Left renal cortex interstitium (tissue), 4 donors: ENCODE measurements around the gene RPL38. TPM values are rescaled to one million over a fixed set of nuclear protein-coding genes. Genes with fewer than 3 reads are reported as not detected.

Experiments
- DNase-seq, 4 donors: peaks; one replicate each; pipeline ENCODE4 v3.0.0-alpha.2; 2013; ENCODE audit warnings: low read depth in 4 of 4, low spot score in 2 of 4, missing footprints in 1 of 4
- polyA plus RNA-seq, 4 donors: library from polyadenylated mRNA; unstranded; fragments of 120-200 nt; gene quantifications; one replicate each; pipeline ENCODE4 v1.2.1, GENCODE V29; 2013; ENCODE audit not compliant: insufficient read length in 4 of 4

The RPL38 gene
- 1,000 to 10,000 TPM; 1,120 to 1,451 (median 1,189) TPM for polyA plus RNA-seq

DNA sequence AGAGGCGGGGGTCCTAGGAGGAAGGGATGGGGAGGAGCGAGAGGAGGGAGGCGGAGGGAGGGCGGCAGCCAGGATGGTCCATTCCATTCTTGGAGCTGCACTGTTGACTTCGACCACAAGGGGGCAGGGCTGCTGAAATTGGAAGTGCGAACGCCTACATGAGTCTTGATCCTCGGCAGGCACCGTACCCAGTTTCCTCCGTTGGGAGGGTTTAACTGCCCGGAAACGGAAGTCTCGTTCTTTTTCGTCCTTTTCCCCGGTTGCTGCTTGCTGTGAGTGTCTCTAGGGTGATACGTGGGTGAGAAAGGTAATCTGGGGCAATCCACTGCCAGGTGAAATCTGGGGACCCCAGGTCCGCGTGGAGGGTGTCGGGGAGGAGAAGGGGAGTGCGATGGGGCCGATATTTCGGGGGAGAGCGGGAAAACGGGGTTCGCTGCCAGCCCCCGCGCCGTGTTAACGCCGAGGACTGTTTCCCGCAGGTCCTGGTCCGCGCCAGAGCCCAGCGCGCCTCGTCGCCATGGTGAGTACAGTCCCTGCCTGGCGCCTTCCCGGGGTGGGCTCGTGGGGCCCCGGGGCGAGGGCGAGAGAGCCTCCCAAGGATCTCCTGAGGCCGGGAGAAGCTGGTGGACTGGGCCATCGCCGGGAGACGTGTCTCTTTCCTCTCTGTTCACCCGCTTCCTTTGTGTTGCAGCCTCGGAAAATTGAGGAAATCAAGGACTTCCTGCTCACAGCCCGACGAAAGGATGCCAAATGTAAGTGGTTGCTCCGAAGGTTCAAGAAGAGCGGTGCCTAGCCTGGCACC lies at the start of gene RPL38:
Gene RPL38 (plus strand): TSS at position 240 of the 802 bp plus-strand sequence. CDS start 278 bp downstream, at position 518.
- peak; percentile 91 to 99 (median 94) for DNase-seq

DNA sequence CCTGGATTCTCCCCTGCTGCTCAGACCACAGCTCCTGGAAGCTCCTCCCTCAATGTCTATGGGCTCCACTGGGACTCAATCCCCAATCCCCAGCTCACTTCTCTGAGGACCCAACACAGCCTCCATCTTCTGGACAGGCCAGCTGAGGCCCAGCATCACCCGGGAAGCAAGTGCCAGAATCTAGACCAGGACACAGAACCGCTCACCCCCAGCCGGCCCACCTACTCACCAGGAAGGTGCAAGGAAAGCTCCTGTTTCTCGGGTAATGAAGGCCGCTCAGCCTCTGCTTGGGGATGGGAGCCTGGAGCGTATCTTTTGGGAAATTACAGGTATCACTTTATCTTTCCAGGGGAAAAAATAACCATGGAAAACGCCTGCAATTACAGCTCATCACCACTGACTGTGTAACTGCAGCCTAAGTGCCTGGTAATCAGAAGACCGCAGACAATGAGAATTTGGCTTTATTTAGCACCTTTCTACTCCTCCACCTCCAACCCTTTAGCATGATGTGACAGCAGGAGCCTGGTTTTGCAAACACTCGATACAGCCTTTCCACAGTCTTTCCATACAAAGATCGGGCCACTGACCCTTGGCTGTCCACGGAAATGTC lies 49.6 kb upstream of the RPL38 start:
- DNase-seq: no peak

DNA sequence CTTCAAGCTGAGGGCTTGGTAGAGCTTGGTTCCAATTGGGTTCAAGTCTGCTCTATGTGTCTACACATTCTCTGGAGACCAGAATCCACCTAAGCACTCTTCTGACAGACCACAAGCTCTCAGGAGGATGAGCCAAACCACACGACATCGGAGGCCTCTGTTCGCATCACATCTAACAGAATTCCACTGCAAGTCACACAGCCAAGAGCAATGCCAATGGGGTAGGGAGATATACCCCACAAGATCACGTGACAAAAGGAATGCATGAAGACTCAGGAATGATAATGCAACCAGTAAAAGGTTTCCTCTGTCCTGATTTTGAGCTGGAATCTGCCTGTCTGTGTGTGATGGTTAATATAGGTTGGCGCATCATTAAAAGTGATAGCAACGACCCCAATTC lies 46.6 kb upstream of the RPL38 start:
- no peak for DNase-seq

DNA sequence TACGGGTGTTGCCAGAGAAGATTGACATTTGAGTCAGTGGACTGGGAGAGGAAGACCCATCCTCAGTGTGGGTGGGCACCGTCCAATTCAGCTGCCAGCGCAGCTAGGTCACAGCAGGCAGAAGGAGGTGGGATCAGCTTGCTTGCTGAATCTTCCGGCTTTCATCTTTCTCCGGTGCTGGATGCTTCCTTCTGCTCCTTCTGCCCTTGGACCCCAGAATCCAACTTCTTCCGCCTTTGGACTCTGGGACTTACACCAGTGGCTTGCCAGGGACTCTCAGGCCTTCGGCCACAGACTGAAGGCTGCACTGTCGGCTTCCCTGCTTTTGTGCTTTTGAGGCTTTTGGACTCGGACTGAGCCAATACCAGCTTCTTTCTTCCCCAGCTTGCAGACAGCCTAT lies 46.1 kb upstream of the RPL38 start:
- no peak for DNase-seq

DNA sequence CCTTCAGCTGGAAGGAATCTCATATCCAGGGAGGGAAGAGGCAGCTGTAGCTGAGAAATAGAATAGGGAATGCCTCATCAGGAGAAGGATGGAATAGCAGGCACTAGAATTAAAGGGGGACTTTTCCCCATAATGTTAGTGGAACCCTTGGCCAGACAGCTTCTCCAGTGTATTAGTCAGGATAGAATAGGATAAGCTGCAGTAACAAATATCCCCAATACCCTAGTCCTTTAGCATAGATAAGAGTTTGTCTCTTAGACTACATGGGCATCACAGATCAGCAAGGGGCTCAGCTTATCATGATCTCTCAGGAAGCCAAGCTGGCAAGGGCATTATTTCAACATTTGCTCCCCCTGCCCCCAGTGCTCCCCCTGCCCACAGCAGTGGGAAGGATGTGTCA lies 44.7 kb upstream of the RPL38 start:
- DNase-seq: no peak

DNA sequence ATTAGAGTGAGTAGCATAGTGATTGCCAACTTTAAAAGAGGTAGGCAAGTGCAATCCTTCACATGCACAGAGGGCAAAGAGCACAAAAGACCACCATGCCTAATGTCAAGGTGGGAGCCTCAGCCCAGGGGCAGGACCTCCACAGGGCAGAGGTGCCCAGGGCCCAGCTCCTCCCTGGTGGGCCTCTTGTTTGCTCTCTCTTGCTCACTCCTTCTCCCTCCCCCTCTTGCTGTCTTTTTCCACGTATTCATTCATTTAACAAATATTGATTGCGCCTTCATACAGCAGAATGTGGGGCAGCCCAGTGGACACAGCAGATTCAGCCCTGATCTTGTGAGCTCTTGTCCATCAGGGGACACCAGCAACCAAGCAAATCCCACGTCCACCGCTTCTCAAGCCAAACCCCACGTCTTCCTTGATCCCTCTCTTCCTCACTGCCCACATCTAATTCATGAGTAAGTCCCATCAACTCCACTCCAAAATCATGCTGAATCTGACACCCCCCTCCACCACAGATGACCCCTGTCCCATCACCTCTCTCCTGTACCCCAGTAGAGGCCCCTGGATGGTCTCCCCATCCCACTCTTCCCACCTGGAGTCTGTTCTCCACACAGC lies 44.1 kb upstream of the RPL38 start:
- DNase-seq: no peak

DNA sequence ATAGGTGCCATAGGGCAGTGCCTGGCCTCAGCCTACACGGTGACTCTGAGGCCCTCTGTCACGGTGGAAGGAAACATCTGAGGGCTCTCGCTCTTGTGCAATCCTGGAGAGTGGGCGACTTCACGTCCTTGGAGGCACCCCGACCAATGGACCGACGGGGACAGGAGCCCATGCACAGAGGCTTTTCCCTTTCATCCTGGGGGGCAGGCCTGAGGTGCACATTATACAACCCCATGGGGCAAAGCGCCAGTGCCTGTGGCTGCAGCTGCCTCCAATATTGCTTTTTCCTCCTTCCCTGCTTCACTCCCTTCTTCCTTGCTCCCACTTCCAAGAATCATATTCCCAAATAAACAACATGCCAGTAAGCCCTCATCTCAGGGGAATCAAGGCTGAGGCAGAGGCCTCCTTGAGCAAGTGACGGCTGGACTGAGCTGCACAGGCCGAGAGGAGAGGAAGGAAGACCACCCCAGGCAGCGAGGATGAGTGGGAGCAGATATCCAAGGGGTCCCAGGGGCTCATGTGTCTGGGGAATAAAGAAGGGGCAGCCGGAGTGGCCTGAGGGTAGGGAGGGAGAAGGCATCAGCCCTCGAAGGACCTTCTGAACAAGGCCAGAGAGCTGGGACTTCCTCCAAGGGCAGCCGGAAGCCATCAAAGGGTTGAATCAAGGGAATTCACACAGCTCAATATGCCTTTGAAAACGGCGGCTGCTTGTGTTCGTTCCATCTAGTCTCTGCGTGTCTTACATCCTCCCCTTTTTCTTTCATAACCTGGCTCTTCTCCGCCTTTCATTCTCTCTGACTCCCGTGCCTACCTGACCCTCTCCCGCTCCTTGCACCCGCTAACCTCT lies 42.6 kb upstream of the RPL38 start:
- peak in 1 of 4 donors; percentile 43 for DNase-seq

DNA sequence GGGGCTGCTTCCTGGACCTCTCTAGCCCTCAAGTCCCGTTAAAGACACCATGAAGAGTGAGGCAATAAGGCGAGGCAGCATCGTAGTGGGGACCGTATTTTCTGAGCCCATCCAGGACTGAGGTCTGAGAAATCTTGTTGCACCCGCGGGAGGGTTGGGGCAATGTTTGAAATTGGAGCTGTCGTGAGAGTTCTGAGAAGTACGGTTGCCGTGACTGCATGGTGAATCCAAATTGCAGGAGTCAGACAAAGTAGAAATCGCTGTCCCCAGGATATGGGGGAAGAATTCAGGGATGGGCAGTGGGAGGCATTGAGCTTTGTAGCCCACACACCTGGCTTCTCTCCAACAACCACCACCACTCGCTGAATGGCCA lies 42.0 kb upstream of the RPL38 start:
- DNase-seq: no peak

DNA sequence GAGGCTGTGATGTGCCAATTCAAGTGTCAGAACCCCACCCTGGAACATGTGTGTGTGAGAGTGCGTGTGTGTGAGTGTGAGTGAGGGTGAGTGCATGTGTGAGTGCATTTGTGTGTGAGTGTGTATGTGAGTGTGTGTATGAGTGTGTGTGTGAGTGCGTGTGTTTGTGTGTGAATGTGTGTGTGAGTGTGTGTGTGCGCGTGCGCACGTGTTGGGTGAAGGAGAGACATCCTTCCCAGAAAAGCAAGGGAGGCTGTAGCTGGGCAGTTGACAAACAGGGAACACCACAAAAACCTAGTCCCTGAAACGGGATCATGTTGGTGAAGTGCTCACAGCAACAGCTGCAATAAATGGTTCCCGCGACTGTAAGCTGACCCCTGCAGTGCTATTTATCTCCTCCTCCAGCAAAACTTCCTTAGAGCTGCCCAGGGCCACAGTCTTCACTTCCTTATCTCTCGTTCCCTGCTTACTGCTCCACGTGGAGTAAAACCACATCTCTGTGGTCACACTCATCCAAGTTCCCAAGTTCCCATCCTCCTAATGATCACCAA lies 40.1 kb upstream of the RPL38 start:
- DNase-seq: no peak

DNA sequence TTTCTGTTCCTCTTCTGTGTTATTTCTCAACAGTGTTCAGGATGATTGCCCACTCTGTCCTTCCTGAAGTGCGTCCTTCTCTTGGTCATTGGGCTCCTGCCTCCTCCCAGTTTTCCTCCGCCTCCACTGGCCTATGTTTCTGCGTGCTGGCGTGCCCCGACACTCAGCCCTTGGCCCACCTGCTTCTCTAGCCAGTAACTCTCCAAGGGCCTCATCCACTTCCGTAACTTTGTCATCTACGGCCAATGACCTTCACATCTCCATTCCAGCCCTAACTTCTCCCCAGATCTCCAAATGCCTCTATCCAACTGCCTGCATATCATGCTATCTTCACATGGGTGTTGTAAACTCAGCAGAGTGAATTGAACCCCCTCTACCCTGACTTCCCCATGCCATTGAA lies 39.6 kb upstream of the RPL38 start:
- DNase-seq: no peak

DNA sequence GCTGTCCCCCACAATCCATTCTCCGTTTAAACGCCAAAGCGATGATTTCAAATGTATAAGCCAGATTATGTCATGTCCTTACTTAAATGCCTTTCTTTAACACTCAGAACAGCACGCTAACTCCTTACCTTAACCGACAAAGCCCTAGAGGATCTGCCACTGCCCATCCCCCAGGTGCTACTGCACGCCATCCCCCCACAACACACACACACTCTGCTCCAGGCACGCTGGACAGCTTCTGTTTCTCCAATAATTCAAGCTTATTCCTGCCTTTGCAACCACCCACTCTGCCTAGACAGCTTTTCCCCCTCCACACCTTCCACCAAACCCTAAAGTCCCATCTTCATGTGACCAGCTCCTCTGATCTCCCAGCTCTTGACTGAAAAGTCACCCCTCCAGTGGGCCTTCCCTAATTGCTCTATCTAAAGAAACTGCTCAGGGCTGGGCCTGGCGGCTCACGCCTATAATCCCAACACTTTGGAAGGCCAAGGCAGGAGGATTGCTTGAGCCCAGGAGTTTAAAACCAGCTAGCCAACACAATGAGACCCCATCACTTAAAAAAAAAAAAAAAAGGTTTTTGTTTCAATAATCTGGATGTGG lies 38.9 kb upstream of the RPL38 start:
- DNase-seq: no peak

DNA sequence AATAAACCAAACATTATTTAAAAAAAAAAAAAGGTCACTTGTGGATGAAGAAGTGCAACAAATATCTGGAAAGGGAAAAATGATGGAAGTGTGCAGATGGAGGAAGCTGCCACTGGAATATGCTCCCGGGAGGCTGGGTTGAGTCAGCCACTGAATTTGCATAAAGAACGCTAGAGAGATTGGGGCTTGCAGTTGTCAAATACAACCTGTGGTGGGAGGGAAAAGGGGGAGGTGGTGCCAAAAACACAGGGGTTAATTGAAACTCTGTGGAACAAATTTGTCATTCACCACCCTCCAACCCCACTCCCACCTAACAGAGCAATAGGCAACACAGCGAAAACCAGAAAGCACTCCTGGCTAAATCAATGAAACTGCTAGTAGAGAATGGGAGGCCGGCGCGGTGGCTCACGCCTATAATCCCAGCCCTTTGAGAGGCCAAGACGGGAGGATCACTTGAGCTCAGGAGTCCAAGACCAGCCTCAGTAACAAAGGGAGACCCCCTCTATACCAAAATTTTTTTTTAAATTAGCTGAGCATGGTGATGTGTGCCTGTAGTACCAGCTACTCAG lies 37.6 kb upstream of the RPL38 start:
- DNase-seq: no peak

DNA sequence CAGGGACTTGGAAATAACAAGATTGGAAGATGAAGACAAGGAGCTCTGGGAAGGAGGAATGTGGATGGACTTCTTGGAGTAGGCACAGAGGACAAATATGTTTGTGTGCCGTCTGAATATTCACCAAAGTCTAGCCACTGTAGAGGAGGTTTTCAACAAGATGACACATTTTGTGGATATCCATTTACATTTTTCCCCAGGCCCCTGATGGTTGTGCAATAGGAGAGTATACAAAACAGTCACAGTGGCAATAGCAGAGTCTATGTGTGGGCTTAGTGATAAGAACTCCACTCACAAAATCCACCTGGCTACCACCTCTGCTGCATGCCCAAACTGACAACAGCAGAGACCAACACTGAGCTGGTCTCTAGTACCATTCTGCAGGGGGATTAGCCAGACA lies 32.6 kb upstream of the RPL38 start:
- no peak for DNase-seq

DNA sequence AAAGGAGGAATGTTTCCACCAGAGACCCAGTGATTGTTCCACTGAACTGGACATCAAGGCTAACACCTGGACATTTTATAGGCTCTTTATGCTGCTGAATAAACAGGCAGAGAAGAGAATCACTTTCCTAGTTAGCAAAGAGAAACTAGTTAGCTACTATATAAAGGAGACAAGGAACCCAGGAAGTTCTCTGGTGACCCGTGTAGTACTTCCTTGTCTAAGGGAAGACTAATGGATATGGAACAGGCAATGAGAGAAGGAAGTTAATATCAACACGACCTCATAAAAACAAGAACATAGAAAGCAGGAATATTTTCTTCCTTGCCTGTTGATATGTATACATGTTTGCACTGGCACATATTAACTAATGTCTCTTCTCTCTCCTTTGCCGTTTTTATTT lies 30.8 kb upstream of the RPL38 start:
- no peak for DNase-seq

DNA sequence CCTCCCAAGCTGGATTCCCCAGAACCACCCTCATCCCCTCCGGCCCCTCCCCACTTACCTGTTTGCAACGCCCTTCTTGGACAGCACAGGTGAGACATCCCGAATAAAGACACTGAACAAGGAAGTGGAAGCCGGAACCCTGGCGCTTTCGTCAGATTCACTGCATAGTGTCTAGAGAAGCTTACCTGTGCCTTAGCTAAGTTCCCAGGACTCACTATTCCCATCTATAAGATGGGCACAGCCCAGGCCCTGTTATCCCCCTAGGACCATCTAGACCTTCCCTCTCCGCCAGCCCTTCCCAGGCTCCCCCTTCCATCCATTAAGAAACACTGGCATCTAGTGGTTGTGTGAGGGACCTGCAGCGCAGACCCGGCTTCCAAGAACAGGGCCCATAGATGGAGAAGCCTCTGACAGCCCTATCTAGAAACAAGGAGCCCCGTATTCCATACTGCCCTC lies 26.9 kb upstream of the RPL38 start:
- DNase-seq: peak in 1 of 4 donors; percentile 77

DNA sequence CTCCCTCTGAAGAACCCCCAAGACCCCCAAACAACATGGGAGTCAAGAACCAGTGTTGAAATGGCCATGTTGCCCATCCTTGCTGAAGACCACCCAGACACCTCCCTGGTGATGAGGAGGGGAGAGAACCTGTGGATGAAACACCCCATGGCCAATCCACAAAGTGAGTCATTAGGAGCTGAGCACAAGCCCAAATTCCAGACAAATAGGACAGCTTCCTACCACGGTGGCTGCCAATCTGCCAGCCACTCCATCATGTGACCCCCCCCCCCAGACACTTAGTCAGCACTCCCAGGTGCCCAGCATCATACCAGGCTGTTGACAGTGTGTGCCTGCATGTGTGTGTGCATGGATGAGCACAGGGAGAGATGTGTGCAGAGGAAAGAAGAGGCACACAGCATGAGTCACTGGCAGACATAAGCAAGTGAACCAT lies 26.4 kb upstream of the RPL38 start:
- no peak for DNase-seq

DNA sequence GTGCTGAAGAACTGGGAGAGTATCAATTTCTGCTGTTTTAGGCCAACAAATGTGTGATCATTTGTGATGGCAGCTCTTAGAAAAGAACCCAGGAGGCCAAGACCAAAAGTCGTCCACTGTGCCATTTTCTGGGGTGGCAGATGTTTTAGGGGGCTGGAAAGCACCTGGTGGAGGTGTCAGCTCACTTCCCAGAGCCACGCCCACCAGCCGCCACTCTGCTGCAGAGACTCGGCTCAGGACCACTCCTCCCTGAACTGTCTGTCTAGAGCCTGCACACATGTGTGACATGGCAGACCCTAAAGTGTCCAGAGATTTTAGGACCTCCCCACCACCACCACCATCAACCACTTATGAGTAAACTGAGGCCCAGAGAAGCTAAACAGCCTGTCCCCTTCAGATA lies 23.9 kb upstream of the RPL38 start:
- no peak for DNase-seq

DNA sequence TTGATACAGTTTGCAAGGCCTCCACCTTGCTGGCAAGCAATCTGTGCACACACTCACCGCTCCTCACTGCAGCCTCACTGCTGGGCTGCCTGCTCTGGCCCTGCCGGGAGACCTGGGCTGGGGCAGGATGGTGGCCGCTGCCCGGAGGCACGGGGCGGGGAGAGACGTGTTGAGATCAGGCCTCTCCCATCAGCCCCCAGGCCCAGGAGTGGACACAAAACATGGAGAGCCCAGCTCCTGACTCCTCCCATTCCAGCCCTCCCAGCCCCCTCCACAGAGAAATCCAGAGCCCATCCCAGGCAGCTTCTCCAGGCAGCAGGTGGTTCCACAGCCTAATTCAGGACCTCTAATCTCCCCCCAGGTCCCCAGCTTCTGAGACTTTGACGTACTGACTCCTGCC lies 23.1 kb upstream of the RPL38 start:
- no peak for DNase-seq

DNA sequence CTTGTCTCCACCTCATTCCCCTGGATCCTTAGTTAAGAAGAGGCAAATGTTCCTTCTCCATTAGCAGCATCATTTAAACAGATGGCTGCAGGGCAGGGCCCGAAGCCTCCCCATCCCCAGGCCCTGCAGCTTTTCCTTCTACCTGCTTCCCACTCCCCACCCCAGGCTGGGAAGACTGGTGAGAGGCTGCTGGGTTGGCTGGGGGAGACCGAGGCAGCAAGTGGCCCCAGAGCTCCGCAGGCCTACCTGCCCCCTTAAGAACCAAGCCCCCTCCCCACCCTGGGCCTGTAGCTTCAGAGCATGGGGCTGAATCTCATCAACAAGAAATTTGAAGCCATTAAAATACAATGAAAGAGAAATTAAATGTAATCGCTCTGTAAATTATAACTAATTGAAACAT lies 22.1 kb upstream of the RPL38 start:
- no peak for DNase-seq
